ENCODE measurements around the gene DGCR6. TPM values are rescaled to one million over a fixed set of nuclear protein-coding genes. Genes with fewer than 3 reads are reported as not detected.
"Not testable (repeated sequence)": the region's sequence is repeated elsewhere in the genome, so short reads cannot be mapped to it uniquely, and the experiment has no call there.

DGCR6 gene
- total RNA-seq, 1 donor from 2014 or later = 26.1 TPM

- H3K27me3 ChIP-seq (ENCODE audit: control insufficient read depth in 3 of 3, insufficient read depth in 3 of 3, low read length in 3 of 3); H3K9me3 ChIP-seq (ENCODE audit: control insufficient read depth in 3 of 3, low read length in 3 of 3); H3K4me1 ChIP-seq (ENCODE audit: control insufficient read depth in 3 of 3, insufficient read depth in 3 of 3, low read length in 3 of 3); H3K36me3 ChIP-seq (ENCODE audit: control insufficient read depth in 3 of 3, insufficient read depth in 3 of 3, low read length in 3 of 3); H3K9ac ChIP-seq (ENCODE audit: low read depth in 1 of 3, low read length in 3 of 3); H3K27ac ChIP-seq (ENCODE audit: low read depth, low read length); H3K4me3 ChIP-seq (ENCODE audit: low read length in 3 of 3): not testable (repeated sequence)
These were observed 53.6 kb downstream of the DGCR6 start for GRCh38 chr22:18959741-18960140.

DNA sequence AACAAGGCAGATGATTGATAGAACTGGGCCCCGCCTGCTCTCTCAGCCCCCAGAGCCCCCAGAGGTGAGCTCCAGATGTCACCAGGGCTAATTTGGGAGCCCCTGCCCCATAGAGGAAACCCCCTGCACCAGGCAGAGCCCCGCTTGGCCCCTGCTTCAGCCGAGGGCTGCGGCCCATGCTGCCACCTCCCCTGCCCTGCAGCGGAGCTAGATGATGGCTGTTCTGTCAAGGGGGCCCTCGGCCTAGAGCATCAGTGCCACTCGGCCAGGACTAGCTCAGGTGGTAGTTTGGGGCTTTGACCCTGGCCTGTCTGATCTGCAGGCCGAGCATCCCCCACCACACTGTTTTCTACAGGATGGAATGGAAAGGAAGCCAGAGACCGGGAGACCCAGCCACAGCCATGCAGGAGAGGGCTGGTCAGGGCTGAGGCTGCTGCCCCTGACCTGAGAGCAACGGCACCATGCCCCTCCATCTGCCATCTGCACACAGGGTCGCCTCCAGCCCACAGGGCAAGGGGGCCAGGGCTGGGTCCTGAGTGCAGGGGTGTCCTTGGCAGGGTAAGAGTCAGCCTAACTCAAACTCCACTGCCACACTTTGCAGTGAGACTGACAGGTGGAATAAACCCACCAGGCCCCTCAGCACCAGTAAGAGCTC lies 54.2 kb downstream of the DGCR6 start:
- not testable (repeated sequence) for H3K4me3 ChIP-seq (ENCODE audit: low read length in 3 of 3); H3K36me3 ChIP-seq (ENCODE audit: control insufficient read depth in 3 of 3, insufficient read depth in 3 of 3, low read length in 3 of 3); H3K9me3 ChIP-seq (ENCODE audit: control insufficient read depth in 3 of 3, low read length in 3 of 3); H3K4me1 ChIP-seq (ENCODE audit: control insufficient read depth in 3 of 3, insufficient read depth in 3 of 3, low read length in 3 of 3); H3K9ac ChIP-seq (ENCODE audit: low read depth in 1 of 3, low read length in 3 of 3); H3K27ac ChIP-seq (ENCODE audit: low read depth, low read length); H3K27me3 ChIP-seq (ENCODE audit: control insufficient read depth in 3 of 3, insufficient read depth in 3 of 3, low read length in 3 of 3)

DNA sequence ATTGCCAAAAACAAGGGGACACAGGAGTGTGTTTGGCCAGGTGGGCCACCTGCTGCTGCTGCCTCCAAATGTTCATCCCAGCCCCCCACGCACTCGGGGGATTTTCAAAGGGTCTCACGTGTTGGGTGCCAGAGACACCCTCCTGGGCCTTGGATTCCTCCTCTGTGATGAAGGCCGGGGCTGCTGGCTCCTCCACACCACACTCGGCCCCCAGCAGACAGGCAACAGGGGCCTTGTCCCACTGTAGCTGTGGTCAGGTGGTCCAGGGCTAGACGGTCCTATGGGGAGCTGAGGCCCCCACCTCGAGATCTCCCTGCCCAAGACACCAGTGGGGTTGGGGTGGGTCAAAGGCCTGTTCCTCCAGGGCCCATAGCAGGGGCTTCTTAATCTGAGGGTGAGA lies 55.1 kb downstream of the DGCR6 start:
- not testable (repeated sequence) for H3K9me3 ChIP-seq (ENCODE audit: control insufficient read depth in 3 of 3, low read length in 3 of 3); H3K36me3 ChIP-seq (ENCODE audit: control insufficient read depth in 3 of 3, insufficient read depth in 3 of 3, low read length in 3 of 3); H3K27ac ChIP-seq (ENCODE audit: low read depth, low read length); H3K27me3 ChIP-seq (ENCODE audit: control insufficient read depth in 3 of 3, insufficient read depth in 3 of 3, low read length in 3 of 3); H3K9ac ChIP-seq (ENCODE audit: low read depth in 1 of 3, low read length in 3 of 3); H3K4me3 ChIP-seq (ENCODE audit: low read length in 3 of 3); H3K4me1 ChIP-seq (ENCODE audit: control insufficient read depth in 3 of 3, insufficient read depth in 3 of 3, low read length in 3 of 3)

Other genes starting within 250 kb of the DGCR6 start
- gene PRODH, start 30.0 kb downstream of the DGCR6 start, total RNA-seq = 3.7 TPM
- gene DGCR2, start 216.1 kb downstream of the DGCR6 start, total RNA-seq = 41.8 TPM
- not detected for gene TSSK2, start 225.0 kb downstream of the DGCR6 start, total RNA-seq
- gene ESS2, start 238.3 kb downstream of the DGCR6 start, total RNA-seq = 3.7 TPM
- not detected for gene GSC2, start 244.0 kb downstream of the DGCR6 start, total RNA-seq